ENCODE data around the gene KAZN.
"Not testable (repeated sequence)": the region's sequence is repeated elsewhere in the genome, so short reads cannot be mapped to it uniquely, and the experiment has no call there.

Gene KAZN

DNA sequence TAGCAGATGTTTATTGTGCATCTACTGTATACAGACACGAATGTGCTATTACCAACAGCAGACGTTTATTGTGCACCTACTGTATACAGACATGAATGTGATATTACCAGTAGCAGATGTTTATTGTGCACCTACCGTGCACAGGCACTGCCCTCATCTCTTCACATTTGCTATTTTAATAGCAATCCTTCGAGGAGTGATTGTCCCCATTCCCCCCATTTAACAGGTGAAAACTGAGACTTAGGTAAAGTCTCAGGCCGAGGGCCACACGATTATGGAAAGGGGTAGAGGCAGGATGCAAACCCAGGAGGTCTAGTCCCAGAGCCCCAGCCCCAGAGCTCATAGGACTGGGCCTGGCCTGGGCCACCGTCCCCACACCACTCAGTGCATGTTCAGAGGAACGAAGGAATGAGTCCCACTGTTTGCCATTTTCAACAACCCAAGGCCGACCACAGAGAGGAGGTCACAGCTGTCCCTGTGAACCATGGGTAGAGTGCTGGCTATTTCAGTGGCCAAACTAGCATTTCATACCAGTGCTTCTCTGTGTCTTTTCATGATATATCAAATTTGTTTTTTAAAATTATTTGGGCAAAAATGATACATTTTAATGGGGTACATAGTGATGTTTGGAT is 440.6 kb downstream of the KAZN start:
- in situ Hi-C loops (cut with HindIII; ENCODE audit: low sequenced_read_pairs), result no loop called here

DNA sequence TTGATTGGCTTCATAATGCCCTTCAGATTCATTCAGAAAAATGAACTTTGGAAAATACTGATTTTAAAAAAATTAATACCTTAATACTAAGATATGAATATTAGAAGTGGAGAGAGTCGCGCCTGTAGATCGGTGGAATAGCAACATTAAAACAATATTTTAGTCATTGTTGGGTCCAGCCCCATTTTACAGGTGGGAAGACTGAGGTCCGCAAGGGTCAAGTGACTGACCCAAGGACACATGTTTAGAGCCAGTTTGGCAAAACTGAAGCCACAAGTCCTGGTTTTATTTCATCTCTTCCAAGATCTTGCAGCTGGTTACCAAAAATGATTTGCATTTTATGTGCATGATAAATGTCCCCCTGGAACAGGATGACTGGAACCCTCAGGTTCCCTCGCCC is 441.4 kb downstream of the KAZN start:
- in situ Hi-C loops (cut with HindIII; ENCODE audit: low sequenced_read_pairs), result no loop called here

DNA sequence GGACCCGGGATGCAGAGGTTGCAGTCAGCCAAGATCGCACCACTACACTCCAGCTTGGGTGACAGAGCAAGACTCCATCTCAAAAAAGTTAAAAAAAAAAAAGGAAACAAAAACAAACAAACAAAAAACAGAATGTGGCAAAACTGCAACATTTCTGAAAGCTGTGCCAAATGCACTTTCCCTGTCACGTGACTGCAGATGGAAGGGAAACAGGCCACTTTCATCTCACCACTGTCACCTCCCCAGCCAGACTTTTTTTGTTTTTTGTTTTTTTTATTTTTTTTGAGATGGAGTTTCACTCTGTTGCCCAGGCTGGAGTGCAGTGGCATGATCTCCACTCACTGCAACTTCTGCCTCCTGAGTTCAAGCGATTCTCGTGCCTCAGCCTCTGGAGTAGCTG is 442.2 kb downstream of the KAZN start:
- in situ Hi-C loops (cut with HindIII; ENCODE audit: low sequenced_read_pairs), result not testable (repeated sequence)

DNA sequence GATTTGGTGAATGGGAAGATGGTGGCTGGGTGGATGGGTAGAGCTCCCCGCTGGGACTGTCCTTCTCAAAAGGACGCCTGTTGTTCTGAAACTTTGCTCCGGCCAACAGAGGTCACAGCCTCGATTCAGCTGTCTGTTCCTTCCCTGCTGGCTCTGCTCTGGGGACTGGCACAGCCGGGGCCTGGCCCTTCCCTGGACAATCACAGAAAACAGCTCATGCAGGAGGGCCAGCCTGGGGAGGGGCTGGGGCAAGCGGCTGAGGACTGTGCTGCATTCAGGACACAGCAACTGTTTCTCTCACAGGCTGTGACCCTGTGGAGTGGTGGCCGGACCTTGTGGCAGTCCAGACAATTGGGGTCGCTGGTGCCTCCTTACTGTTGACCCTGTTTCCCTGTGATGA is 444.4 kb downstream of the KAZN start:
- in situ Hi-C loops (cut with HindIII; ENCODE audit: low sequenced_read_pairs), result no loop called here

DNA sequence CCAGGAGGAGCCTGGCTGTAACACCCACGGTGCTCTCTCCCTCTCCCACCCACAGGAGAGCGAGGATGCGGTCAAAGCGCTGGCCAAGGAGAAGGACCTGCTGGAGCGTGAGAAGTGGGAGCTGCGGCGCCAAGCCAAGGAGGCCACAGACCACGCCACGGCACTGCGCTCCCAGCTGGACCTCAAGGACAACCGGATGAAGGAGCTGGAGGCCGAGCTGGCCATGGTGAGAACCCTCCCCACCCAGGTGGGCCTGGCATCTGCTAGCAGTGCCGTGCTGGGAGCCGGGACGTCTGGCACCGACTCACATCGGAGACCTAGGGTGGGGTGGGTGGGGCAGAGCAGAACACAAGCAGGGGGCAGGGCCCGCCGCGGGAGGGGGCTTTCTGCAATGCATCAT is 445.4 kb downstream of the KAZN start:
- in situ Hi-C loops (cut with HindIII; ENCODE audit: low sequenced_read_pairs), result no loop called here

DNA sequence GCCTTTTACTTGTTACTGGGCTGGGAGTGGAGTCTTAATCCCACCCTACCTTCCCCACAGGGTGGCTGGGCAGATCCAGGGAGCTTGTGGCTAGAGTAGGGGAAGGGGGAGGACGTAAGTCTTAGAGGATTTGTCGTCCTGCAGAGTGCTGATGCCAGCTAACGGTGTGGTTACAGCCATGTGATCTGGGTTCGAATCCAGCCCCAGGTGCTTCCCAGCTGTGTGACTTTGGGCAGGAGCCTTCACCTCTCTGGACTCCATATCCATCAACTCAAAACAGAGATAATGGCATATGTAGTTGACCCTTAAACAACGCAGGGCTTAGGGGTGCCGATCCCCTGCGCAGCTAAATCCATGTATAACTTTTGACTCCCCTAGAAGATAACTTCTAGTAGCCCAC is 446.6 kb downstream of the KAZN start:
- in situ Hi-C loops (cut with HindIII; ENCODE audit: low sequenced_read_pairs), result no loop called here

DNA sequence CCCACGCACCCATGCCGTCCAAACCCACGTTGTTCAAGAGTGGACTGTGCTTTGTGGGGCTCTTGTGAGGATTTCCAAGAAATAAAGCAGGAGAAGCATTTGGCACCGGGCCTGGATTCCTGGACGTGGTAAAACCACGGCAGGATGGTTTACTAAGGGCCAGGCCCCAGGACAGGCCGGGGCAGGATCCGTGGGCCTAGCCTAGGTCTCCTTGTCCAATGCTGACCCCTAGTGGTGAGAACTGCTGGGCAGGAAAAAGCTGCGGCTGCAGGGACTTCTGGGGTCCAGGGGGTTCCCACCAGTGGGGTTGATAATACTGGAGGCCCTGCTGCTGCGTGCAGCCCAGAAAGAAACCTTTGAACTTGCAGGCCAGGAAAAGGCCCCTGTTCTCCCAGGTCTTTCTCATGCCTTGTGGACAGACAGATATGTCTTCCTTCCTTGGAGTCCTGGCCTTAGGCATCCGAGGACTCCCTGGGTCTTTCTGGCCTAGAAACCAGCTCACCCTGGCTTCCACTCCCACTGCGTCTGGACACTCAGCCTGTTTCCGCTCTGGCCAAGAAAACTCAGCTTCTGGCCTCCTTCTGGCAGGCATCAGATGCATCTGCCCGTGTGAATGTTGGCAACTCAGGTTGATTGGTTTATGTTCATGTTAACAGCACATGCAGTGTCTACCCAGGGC is 448.1 kb downstream of the KAZN start:
- in situ Hi-C loops (cut with HindIII; ENCODE audit: low sequenced_read_pairs), result no loop called here

DNA sequence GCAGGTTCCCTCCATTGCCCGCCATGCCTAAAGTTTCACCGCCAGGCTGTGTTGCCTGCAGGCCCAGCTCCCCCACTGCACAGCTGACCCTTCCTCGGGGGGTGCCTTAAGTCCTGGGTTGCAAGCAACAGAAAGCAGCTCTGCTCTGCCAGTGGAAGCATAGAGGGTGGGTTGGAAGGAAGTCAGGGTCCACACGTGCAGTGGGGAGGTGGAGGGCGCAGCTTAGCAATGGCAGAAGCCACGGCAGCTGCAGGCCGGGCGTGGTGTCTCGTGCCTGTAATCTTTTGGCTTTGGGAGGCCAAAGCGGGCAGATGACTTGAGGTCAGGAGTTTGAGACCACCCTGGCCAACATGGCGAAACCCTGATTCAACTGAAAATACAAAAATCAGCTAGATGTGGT is 448.8 kb downstream of the KAZN start:
- in situ Hi-C loops (cut with HindIII; ENCODE audit: low sequenced_read_pairs), result no loop called here

DNA sequence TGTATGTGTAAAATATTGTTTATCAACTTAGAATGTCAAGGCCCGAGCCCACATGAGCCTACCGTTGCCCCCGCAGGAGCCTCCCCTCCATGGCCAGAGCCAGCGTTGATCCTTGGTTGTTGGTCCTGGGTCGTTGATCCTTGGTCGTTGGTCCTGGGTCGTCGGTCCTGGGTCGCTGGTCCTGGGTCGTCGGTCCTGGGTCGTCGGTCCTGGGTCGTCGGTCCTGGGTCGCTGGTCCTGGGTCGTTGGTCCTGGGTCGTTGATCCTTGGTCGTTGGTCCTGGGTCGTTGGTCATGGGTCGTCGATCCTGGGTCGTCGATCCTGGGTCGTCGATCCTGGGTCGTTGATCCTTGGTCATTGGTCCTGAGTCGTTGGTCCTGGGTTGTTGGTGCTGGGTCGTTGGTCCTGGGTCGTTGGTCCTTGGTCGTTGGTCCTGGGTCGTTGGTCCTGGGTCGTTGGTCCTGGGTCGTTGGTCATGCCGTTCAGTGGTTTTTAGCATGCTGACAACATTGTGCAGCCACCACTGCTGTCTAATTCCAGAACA is 450.0 kb downstream of the KAZN start:
- in situ Hi-C loops (cut with HindIII; ENCODE audit: low sequenced_read_pairs), result no loop called here

DNA sequence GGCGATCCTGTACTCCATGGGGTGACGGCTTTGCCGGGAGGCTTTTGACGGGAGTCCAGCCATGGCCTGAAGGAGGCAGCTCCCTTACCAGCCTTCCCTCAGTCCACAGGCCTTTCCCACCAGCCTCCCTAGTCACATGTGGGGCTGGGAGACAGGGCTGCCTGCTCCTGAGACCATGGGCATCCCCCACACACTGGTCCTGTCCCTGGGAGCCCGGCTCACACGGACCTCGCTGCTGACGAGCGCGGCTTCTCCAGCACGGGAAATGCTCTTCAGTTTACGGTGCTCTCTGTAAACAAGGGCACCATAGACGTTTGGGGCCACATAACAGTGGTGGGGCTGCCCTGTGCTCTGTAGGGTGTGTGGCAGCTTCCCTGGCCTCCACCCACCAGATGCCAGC is 450.6 kb downstream of the KAZN start:
- in situ Hi-C loops (cut with HindIII; ENCODE audit: low sequenced_read_pairs), result no loop called here

DNA sequence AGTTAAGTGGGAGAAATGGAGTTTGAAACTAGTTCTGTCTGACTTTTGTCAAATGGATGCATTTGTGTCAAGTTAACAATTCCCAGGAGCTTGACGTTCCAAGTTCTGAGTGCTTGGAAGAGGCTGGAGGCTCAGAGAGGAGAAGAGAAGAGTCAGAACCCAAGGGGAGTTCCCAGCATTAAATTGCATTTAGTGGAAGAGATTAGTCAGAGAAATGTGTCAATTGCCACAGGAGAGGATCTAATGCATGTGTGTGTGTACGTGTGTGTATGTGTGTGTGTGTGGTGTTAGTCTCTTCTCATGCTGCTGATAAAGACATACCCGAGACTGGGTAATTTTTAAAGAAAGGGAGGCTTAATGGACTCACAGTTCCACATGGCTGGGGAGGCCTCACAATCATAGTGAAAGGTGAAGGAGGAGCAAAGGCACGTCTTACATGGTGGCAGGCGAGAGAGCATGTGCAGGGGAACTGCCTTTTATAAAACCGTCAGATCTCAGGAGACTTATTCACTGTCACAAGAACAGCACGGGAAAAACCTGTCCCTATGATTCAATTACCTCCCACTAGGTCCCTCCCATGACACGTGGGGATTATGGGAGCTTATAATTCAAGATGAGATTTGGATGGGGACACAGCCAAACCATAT is 453.5 kb downstream of the KAZN start:
- in situ Hi-C loops (cut with HindIII; ENCODE audit: low sequenced_read_pairs), result no loop called here

DNA sequence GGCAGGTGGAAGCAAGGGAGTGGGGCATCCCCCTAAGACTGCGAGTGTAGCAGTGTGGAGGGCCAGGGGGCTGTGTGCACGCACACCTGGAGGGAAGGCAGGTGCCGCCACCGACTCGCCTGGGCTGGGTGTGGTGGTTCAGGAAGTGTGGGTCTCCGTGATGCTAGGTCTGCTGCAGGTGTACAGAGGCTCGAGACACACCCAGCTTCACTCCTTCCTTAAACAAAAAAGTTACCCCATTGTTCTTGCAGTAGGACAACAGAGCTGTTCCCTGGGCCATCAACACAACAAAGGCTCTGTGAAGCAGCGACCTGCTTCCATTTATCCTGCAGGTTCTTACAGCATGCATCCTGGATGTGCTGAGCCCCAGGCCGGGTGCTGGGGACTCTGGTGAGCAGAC is 454.7 kb downstream of the KAZN start:
- in situ Hi-C loops (cut with HindIII; ENCODE audit: low sequenced_read_pairs), result no loop called here

DNA sequence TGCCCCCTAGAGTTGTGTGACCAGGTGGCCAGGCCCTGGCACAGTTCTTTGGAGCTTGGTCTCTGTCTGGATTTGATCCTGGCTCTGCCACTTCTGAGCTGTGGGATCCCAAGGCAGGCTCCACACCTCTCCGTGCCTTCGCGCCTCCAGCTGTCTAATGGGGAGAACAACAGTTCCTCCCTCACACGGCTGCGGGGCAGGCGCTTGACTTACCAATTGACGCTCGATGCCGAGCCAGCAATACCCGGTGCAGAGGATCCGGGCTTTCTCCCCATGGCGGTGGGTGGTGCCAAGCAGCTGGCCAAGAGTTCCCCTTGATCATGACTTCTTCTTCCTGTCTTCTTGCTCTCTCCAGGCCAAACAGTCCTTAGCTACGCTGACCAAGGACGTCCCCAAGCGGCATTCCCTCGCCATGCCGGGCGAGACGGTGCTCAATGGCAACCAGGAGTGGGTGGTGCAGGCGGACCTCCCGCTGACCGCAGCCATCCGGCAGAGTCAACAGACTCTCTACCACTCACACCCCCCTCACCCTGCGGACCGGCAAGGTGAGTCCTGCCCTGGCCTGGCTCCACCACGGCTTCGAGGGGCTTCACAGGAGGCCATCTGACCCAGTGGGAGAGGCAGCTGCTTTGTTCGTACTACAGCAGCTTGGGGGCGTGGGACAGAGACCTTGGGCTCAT is 457.4 kb downstream of the KAZN start:
- in situ Hi-C loops (cut with HindIII; ENCODE audit: low sequenced_read_pairs), result no loop called here

DNA sequence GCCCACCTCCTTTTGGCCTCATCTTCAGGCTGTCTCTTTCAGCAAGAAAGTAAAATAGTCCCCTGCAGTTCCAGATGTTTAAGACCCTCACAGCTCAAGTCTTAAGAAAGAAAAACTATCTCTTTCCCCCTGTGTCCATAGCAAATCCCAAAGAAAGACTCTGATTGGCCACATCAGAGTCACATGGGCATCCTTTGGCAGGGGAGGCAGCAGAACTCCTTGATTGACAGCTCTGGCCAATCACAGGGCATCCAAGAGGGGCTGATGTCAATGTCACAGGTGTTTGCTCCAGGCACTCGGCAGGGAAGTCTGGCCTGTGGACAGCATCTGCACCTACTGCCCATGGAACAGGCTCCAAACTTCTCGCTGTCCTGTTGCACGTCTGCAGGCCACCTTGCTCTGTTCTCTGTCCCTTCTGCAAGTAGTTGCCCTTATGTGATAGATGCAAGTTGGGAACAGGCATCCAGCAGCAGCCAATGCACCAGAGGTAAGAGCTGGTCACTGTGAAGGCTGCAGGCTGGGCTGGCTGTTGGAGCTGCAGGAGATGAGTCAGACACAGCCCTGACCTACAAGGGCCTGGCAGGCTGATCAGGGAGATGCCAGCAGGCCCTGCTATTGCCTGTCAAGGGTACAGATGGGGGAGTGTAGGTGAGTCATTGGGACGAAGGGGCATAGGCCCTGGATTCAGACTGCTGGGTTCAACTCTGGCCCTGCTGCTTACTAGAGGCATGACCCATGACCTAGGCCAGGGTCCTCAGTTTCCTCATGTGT is 458.2 kb downstream of the KAZN start:
- in situ Hi-C loops (cut with HindIII; ENCODE audit: low sequenced_read_pairs), result no loop called here

DNA sequence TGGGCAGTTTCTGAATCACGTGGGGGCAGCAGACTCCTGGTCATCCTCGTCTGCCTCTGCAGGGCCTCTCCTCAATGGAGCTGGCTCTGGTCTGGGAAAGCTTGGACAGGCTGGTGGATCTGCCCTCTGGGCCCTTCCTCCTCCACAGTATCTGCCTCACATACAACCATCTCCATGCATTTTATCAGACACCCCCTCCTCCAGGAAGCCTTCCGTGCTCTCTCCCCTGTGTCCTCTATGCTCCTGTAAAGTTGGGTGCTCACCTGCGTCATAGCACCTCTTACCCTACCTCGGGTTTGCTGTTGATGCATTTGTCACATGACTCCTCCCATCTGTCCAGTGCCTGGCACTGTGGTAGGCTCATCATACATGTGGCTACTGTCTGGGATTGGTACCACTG is 459.3 kb downstream of the KAZN start:
- in situ Hi-C loops (cut with HindIII; ENCODE audit: low sequenced_read_pairs), result no loop called here

DNA sequence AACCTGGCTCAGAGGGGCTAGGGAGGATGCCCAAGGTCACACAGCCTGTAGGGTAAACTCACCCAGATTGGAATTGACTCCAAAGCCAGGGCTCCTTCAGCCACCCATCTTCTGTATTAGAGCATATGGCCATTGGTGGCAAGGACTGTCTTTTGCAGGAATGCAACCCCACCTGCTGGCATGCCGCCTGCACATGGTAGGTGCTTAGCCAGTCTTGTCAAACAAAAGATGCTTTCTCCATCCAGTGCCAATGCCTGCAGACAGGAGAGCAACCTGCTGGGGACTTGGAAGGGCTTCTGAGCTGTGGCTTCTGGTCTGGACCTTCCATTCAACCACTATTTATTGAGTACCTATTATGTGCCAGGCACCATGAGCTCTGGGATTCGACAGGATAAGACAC is 459.8 kb downstream of the KAZN start:
- in situ Hi-C loops (cut with HindIII; ENCODE audit: low sequenced_read_pairs), result no loop called here

DNA sequence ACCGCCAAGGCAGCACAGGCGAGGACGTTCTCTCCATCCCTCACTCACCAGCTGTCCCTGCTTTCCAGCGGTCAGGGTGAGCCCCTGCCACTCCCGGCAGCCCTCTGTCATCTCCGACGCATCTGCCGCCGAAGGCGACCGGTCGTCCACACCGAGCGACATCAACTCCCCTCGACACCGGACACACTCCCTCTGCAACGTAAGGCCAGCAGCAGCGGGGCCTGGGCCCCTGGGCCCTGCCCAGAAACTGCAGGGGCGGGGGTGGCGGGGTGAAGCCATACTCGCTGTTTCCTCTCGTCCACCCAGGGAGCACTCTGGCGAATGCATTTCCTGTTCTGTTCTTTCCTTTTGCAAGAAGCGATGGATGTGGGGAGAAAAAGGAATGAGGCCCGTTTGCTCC is 461.6 kb downstream of the KAZN start:
- in situ Hi-C loops (cut with HindIII; ENCODE audit: low sequenced_read_pairs), result no loop called here

DNA sequence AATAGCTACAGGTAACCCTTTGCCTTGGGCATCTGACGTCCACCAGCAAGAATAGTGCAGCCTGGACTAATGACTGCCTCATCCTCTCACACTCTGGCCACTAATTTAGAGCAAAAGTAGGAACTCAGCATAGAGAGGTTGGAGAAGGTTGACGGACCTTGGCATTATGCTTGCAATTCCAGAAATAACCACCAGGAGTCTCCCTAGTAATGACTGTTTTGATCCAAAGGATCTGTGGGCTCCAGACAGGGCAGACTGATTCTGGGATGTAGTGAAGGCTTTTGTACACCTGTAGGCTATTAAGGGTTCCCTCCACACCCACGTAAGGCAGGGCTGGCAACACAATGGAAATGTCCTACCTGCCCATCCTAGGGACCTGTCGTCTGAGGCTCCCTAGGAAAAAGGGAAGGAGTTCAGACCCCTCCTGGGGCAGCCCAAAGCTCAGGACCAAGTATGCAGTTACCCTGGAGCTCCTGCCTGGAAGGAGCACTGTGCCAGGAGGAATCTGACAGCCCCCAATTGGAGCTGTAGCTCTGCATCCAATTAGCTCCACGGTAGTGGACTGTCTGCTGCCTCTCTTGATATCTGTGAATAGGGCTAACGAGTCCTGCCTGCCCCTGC is 464.1 kb downstream of the KAZN start:
- in situ Hi-C loops (cut with HindIII; ENCODE audit: low sequenced_read_pairs), result no loop called here

DNA sequence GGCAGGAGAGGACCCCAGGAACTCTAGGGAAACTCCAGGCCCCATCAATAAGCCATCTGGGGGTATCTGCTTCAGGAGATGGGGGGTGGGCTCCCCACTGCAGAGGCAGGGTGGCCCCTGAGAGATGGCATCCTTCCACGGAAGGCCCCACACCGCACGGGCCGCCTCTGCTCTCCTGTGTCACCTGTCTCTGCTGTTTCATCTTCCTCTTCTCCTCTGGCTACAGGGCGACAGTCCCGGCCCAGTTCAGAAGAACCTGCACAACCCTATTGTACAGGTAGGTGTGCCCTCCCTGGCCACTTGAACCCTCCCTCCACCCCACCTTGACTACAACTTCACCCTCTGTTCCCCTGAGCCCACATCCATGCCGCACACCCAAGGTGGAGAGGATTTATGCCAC is 464.9 kb downstream of the KAZN start:
- in situ Hi-C loops (cut with HindIII; ENCODE audit: low sequenced_read_pairs), result no loop called here

DNA sequence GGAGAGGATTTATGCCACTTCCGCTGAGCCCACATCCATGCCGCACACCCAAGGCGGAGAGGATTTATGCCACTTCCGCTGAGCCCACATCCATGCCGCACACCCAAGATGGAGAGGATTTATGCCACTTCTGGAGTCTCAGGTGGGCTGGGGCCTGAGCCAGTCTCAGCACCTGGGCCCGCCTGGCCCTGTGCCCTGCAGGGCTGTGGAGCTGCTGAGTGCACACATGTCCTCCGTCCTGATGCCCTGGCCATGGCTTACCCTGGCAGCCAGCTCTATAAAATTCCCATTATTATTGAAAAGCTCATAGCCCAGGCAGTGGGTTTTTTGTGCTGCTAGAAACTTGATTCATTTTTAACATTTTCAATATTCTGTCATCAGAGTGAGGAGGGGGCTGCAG is 465.3 kb downstream of the KAZN start:
- in situ Hi-C loops (cut with HindIII; ENCODE audit: low sequenced_read_pairs), result no loop called here
